CD1c-positive myeloid dendritic cell (primary cell): ENCODE results near the gene PTPN14.
A peak's percentile ranks its signal among the peaks of the same experiment; 100 is the strongest.

Experiments used
- DNase-seq: peaks from one replicate; pipeline ENCODE4 v3.0.0-alpha.2; 2016; ENCODE audit errors: extremely low spot score

Gene PTPN14

GRCh38 chr1:214453109-214453722 is 98.2 kb downstream of the PTPN14 start:
- no peak for DNase-seq

GRCh38 chr1:214452152-214452784 is 99.1 kb downstream of the PTPN14 start:
- no peak for DNase-seq

- no peak for DNase-seq
Measured at GRCh38 chr1:214451596-214451995, 99.8 kb downstream of the PTPN14 start.

GRCh38 chr1:214449371-214449770 is 102.0 kb downstream of the PTPN14 start:
- DNase-seq, result no peak

- DNase-seq, result no peak
Measured at GRCh38 chr1:214448536-214448935, 102.9 kb downstream of the PTPN14 start.

- DNase-seq, result no peak
Measured at GRCh38 chr1:214447557-214447871, 103.9 kb downstream of the PTPN14 start.

- DNase-seq, result no peak
Measured at GRCh38 chr1:214446772-214447556, 104.4 kb downstream of the PTPN14 start.

GRCh38 chr1:214445831-214446614 is 105.4 kb downstream of the PTPN14 start:
- DNase-seq, result no peak

- no peak for DNase-seq
Measured at GRCh38 chr1:214445199-214445598, 106.2 kb downstream of the PTPN14 start.

- no peak for DNase-seq
Measured at GRCh38 chr1:214444182-214444939, 107.0 kb downstream of the PTPN14 start.

GRCh38 chr1:214441119-214441518 is 110.3 kb downstream of the PTPN14 start:
- DNase-seq, result peak; percentile 36

GRCh38 chr1:214440219-214440965 is 111.0 kb downstream of the PTPN14 start:
- no peak for DNase-seq

- DNase-seq, result peak; percentile 18
Measured at GRCh38 chr1:214439352-214440119, 111.9 kb downstream of the PTPN14 start.

- DNase-seq, result no peak
Measured at GRCh38 chr1:214438530-214438929, 112.9 kb downstream of the PTPN14 start.

GRCh38 chr1:214438075-214438474 is 113.3 kb downstream of the PTPN14 start:
- no peak for DNase-seq

GRCh38 chr1:214435867-214436266 is 115.5 kb downstream of the PTPN14 start:
- DNase-seq, result no peak

- no peak for DNase-seq
Measured at GRCh38 chr1:214432245-214432644, 119.2 kb downstream of the PTPN14 start.

- no peak for DNase-seq
Measured at GRCh38 chr1:214429951-214430770, 121.2 kb downstream of the PTPN14 start.

- peak; percentile 25 for DNase-seq
Measured at GRCh38 chr1:214427871-214428277, 123.5 kb downstream of the PTPN14 start.
